Measurements from ENCODE around the gene GRIN2A.

Gene GRIN2A

GRCh38 chr16:9846362-9847099, 335.7 kb downstream of the GRIN2A start:
- DNase-seq: no peak

- DNase-seq: no peak
Observed at GRCh38 chr16:9845661-9846361, 336.4 kb downstream of the GRIN2A start.

DNA sequence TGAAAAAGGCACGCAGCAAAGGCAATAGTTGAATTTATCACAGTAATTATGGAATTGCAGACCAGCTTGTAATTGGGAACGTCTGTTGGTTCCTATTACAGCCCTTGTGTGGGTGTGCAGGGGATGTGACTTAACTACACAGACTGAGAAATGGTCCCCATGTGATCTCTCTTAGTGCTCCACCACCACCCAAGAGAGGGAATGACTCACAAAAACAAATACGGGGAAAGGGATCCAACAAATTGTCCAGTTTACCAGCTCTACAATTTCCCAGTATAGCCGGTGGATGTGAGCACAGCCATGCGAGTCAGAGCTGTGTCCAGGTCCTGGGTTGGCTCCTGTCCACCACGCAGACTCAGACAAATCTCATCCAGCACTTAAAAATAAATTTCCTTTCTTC, 337.9 kb downstream of the GRIN2A start:
- DNase-seq: no peak

DNA sequence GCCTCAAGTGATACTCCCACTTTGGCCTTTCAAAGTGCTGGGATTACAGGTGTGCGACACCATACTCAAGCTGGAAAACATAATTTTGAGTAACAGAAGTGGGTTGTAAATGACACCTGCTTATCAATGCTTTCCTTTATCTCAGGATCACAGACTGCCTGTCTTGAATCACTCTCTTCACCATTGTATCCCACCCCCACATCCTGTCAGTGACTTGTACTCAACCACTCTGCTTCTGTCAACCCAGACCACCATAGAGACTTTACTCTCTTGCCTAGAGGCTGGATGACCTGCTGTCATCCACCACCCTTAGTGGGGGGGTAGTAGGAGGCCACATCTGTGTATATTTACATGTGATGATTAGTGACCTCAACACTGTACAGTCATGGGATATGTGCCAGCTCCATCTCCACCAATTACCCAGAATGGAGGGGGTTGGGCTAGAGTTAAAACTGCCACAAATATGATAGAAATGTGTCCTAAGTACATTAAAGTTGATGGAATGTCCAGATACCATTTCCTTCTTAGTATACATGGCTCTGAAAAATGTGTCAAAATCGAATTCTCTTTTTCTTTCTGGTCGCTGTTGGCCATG, 338.7 kb downstream of the GRIN2A start:
- no peak for DNase-seq

DNA sequence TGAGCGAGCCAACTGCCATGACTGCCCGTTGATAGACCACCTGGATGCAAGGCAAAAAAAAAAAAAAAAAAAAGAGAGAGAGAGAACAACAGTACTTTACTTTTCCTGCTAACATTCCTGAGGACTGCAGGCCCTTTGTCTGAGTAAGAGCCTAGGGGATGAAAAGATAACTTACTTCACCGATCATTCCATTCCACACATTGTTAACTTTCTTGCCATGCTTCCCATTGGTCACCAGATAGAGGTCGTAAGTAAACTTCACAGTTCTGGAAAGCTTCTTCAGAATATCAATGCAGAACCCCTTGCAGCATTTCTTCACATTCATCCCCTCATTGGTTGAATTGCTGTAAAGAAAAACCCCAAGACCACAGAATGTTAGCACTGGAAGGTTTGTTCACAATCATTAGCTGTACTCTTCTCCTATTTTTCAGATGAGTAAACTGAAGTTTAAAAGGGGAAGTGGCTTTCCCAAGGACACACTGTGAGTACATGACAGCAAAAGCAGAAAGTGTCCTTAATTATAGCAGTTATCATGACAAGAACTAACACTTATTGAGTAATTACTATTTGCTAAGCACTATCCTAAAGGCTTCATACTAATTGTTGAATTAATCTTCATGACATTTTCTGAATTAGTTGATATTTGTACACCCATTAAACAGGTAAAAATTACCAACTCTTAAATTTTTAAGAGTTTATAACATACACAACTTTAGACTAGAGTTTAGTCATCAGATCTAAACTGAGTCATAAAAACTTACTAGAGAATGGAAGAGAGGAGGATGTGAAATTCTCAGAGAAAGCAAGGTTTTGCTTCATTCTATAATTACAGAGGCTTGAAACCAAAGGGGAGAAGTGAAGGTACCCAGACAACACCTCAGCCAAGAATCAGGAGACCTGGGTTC, 341.2 kb downstream of the GRIN2A start:
- DNase-seq: no peak

- DNase-seq: no peak
Observed at GRCh38 chr16:9837481-9837880, 344.7 kb downstream of the GRIN2A start.

DNA sequence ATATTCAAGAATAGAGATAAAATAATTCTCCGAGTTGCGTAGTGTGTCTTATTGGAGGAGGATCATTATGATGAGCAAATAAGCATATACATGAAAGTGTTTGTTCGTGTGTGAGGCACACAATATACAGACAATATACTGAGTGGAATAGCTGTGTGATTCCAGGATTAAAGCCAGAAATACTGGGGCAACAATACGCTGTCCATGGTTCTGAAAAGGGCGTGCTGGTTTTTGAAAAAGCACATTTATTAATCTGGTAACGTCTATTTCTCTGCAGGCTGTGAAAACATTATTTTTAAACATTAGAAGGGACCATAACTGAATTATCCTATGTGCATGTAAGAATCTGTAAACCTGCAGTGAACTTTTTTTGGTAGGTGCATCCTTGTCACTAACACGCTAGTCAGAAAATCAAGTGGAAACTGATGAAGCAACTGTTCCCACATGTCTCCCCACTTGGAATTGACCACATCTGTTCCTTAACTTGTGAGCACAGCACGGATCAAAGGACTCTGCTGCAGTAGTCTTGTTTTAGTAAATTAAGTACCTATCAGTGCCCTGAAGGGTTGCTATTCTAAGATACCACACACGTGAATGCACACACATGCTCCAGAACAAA, 346.0 kb downstream of the GRIN2A start:
- no peak for DNase-seq

DNA sequence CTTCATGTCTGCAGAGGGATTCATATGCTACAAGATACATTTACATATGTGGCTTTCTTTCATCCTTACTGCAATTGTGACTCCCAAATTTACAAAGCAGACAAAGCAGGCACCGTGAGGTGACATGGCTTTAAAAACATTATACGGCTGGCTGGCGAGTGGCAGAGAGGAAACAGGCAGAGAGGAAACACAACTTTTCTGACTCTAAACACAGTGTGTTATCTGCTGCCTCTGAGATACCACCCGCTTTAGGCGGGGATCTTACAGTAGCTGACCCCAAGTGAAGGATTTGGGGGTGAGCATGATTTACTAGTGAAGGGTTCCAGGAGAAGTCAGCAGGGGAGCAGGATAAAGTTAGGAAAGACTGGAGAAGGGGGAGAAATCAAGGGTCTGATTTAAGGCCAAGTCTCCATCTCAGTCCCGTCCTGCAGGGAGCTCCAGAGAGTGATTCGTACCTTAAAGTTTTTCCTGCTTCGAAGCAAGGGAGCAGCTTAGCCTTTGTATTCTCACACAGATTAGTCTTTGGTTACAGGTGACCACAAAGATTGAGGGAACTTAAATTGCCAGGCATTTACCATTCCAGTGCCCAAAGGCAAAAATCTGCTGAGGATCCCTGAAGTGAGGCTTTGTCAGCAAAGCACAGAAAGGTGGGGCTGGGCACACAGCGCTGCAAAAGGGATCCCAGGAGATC, 355.0 kb downstream of the GRIN2A start:
- no peak for DNase-seq

- DNase-seq: no peak
Observed at GRCh38 chr16:9826656-9827055, 355.6 kb downstream of the GRIN2A start.

DNA sequence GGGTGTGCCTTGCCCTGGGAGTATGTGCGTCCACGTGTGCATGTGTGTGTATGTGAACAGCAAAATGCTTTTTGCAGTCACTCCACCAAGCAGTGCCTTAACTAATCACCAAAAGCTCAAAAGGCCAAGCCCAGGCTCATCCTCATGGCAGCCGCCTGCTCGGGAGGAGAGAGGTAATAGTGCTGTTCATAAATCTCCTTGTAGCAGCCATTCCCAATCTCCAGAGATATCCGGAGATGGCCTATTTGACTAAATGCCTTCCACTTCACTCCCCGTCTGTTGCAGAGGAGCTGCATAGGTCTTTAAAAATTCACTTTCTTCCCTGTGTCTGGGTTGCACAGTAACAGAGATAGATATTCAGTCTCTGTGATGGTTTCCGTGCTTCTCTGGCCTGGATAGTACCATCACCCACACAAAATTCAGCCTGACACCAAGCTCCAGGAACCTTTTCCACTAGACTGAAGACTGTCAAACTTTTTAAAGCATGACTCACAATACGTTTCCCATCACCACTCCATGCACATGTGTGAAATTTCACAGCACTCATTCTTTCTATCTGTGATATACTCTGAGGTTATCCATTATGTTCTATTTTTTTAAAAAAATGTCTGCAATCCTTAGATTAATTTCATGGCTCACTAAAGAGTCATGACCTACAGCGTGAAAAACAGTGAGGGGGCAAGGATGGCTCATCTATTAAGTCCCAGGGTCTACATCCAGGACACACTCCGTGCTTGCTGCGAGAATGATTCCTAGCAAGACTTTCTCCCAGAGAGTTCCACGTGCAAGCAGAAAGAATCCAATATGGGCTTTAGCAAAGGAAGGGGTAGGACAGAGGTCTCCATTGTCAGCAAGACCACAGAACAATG, 357.8 kb downstream of the GRIN2A start:
- no peak for DNase-seq

GRCh38 chr16:9823510-9823909, 358.7 kb downstream of the GRIN2A start:
- DNase-seq: no peak

DNA sequence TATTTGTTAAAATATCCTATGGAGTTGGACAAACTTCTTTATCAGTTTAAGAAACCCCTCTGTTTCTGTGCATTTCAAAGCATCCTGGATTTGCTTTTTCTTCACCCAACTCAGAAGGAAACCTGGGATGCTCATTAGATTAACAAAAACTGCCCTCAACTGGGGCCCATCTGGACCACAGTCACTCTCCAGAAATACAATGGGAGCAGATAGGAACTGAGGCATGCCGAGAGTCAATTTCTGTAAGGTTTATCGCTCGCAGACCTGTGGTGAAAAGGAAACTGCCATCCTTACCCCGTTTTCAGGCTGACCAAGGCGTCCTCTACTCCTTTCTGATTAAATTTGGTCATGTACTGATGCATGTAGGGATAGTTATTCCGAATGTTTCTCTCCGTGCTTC, 360.3 kb downstream of the GRIN2A start:
- no peak for DNase-seq

DNA sequence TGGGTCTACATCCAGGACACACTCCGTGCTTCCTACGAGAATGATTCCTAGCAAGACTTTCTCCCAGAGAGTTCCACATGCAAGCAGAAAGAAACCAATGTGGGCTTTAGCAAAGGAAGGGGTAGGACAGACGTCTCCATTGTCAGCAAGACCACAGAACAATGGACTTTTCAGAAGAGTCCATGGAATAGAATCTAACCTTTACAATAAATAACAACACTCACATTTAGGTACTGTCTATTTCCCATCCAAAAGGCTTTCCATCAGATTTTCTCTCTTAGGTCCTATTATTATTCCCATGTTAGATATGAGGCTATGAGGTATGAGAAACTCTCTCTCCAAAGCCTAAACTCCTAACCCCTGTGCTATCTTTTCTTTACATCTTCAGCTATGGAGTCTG, 360.9 kb downstream of the GRIN2A start:
- DNase-seq: no peak

- no peak for DNase-seq
Observed at GRCh38 chr16:9820476-9821246, 361.6 kb downstream of the GRIN2A start.

GRCh38 chr16:9818702-9819101, 363.5 kb downstream of the GRIN2A start:
- DNase-seq: no peak

DNA sequence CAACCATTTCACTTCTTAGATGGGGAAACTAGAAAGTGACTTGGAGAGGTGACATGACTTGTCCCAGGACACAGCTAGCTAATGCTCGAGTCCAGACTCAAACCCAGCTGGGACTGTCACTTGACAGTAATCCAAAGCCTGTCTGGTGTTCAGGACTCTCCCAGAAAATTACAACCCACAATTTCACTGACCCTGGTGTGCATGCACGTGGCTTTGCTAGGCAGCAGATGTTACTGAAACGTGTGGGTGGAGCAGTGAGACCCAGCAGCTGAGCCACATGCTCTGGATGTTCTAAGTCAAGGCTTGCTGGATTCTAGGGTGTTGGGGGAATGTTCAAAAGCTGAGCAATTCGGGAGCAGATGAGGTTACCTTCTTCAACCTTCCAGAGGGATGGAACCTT, 364.6 kb downstream of the GRIN2A start:
- DNase-seq: no peak

GRCh38 chr16:9816644-9817043, 365.6 kb downstream of the GRIN2A start:
- no peak for DNase-seq

GRCh38 chr16:9813665-9814064, 368.6 kb downstream of the GRIN2A start:
- no peak for DNase-seq

DNA sequence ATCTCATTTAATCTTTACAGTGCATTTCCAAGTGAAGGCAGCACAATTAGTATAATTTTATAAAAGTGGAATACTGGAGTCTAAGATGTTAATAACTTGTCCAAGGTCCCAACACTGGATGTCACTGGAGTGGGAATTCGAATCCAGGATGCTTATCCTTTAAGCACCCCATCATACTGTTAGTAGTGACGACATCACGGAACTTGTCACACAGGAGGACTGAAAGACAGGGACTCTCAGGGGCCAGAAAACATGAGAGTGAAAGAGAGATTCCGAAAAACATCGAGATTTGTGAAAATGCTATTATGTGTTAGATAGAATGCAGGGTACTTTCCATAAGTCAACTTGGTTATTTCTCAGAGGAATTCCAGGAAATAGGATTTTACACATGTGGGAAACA, 374.0 kb downstream of the GRIN2A start:
- no peak for DNase-seq

GRCh38 chr16:9807302-9807701, 374.9 kb downstream of the GRIN2A start:
- DNase-seq: no peak

All from NCI-H774 (cell line).